Adrenal gland (tissue), 5 donors: ENCODE measurements around the gene L3MBTL3.
"Not testable (repeated sequence)": the region's sequence is repeated elsewhere in the genome, so short reads cannot be mapped to it uniquely, and the experiment has no call there.

Source experiments
- CTCF ChIP-seq, 6 experiments: fragments of 450-650 bp in 4 of 6; fragments of 200-600 bp in 2 of 6; sonication (generic) in 1 of 6; IDR thresholded peaks; 1 replicate in 5 of 6; 2 replicates in 1 of 6; pipeline versions ENCODE4 v1.5.1 to v1.8.0; 2016 to 2021; ENCODE audit warnings: antibody characterized with exemption in 6 of 6, mild to moderate bottlenecking in 2 of 6, moderate library complexity in 1 of 6
- POLR2A ChIP-seq, 2 donors: fragments of 450-650 bp; IDR thresholded peaks; one replicate each; pipeline ENCODE4 v1.6.1; 2017; ENCODE audit warnings: antibody characterized with exemption in 2 of 2, mild to moderate bottlenecking in 2 of 2, moderate library complexity in 1 of 2
- donor health status: DM: no; HTN: no; CAD: no.

GRCh38 chr6:130173377-130174004 is 155.1 kb downstream of the L3MBTL3 start:
- TF ChIP-seq CTCF, POLR2A (IDR thresholded peaks at IDR 0.05): not testable (repeated sequence)
